G401.6 (cell line): ENCODE data around the gene GTF3A.

Experiments used
- FAIRE-seq: peaks from 2 replicates; lab custom pipeline; 2012; peaks lifted over from hg19 to GRCh38; lab: Jason Lieb, UNC

The GTF3A gene

GRCh38 chr13:27405546-27406134 is 18.8 kb upstream of the GTF3A start:
- no peak for FAIRE-seq

- FAIRE-seq, result no peak
Measured at GRCh38 chr13:27406178-27406939, 18.1 kb upstream of the GTF3A start.

GRCh38 chr13:27408074-27408473 is 16.3 kb upstream of the GTF3A start:
- no peak for FAIRE-seq

- FAIRE-seq, result no peak
Measured at GRCh38 chr13:27409013-27409412, 15.4 kb upstream of the GTF3A start.

GRCh38 chr13:27411341-27411740 is 13.1 kb upstream of the GTF3A start:
- FAIRE-seq, result no peak

GRCh38 chr13:27415116-27415515 is 9.3 kb upstream of the GTF3A start:
- no peak for FAIRE-seq

- FAIRE-seq, result no peak
Measured at GRCh38 chr13:27419328-27419727, 5.1 kb upstream of the GTF3A start.

- no peak for FAIRE-seq
Measured at GRCh38 chr13:27421101-27421871, 3.1 kb upstream of the GTF3A start.

GRCh38 chr13:27423333-27423732 is 1.1 kb upstream of the GTF3A start:
- FAIRE-seq, result no peak

GRCh38 chr13:27425158-27425917 is 919 bp downstream of the GTF3A start:
- FAIRE-seq, result no peak

- FAIRE-seq, result no peak
Measured at GRCh38 chr13:27425918-27426630, 1.7 kb downstream of the GTF3A start.

- no peak for FAIRE-seq
Measured at GRCh38 chr13:27427641-27428040, 3.2 kb downstream of the GTF3A start.

- no peak for FAIRE-seq
Measured at GRCh38 chr13:27428160-27428559, 3.7 kb downstream of the GTF3A start.

- no peak for FAIRE-seq
Measured at GRCh38 chr13:27432180-27432579, 7.8 kb downstream of the GTF3A start.

- FAIRE-seq, result no peak
Measured at GRCh38 chr13:27432611-27433210, 8.3 kb downstream of the GTF3A start.

- no peak for FAIRE-seq
Measured at GRCh38 chr13:27437126-27437525, 12.7 kb downstream of the GTF3A start.

- no peak for FAIRE-seq
Measured at GRCh38 chr13:27440408-27440807, 16.0 kb downstream of the GTF3A start.

GRCh38 chr13:27442071-27442647 is 17.7 kb downstream of the GTF3A start:
- no peak for FAIRE-seq

- FAIRE-seq, result no peak
Measured at GRCh38 chr13:27442797-27443196, 18.4 kb downstream of the GTF3A start.

- FAIRE-seq, result no peak
Measured at GRCh38 chr13:27446986-27447583, 22.7 kb downstream of the GTF3A start.

GRCh38 chr13:27448308-27448707 is 23.9 kb downstream of the GTF3A start:
- no peak for FAIRE-seq
